ENCODE measurements around the gene SOAT1. TPM values are rescaled to one million over a fixed set of nuclear protein-coding genes. Genes with fewer than 3 reads are reported as not detected.

SOAT1 gene
- total and polyA plus RNA-seq, 12 donors: 36.9 to 803 (median 239) TPM

DNA sequence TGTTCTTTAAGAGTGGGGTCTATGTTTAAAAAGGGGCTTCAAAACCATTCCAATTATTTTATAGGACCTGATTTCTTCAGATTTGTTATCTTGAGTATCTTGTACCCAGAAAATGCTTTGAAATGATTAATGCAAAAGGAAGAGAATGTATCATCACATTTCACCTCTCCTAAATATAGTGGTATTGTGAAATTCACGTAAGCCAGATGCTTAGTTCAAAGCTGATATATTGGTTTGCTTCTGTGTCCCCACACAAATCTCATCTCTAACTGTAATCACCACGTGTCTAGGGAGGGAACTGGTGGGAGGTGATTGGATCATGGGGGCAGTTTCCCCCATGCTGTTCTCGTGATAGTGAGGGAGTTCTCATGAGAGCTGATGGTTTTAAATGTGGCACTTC, 8.5 kb downstream of the SOAT1 start:
- no peak for TF ChIP-seq POLR2A (IDR thresholded peaks at IDR 0.05)
- TF ChIP-seq, protein P1, sequence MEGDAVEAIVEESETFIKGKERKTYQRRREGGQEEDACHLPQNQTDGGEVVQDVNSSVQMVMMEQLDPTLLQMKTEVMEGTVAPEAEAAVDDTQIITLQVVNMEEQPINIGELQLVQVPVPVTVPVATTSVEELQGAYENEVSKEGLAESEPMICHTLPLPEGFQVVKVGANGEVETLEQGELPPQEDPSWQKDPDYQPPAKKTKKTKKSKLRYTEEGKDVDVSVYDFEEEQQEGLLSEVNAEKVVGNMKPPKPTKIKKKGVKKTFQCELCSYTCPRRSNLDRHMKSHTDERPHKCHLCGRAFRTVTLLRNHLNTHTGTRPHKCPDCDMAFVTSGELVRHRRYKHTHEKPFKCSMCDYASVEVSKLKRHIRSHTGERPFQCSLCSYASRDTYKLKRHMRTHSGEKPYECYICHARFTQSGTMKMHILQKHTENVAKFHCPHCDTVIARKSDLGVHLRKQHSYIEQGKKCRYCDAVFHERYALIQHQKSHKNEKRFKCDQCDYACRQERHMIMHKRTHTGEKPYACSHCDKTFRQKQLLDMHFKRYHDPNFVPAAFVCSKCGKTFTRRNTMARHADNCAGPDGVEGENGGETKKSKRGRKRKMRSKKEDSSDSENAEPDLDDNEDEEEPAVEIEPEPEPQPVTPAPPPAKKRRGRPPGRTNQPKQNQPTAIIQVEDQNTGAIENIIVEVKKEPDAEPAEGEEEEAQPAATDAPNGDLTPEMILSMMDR (IDR thresholded peaks at IDR 0.05): no peak
- H3K9me3 ChIP-seq (replicated peaks in 1 of 3): no peaks in the 10 kb centered on the region
- no peaks in the 10 kb centered on the region for H3K27me3 ChIP-seq
- H3K27ac ChIP-seq: peak overlapping the region in 4 of 5 donors; percentile 34 to 79 (median 62)
- H3K36me3 ChIP-seq (replicated peaks in 1 of 2): peaks cover 0 to 34% of the 10 kb centered on the region in 2 donors
- WGBS, 4 donors: 33 to 67% (median 45%) methylated on average over 3 of the region's 3 CpGs
- no peak for DNase-seq
- H3K4me3 ChIP-seq: peak overlapping the region in 1 of 4 donors; percentile 27
- peaks cover 44 to 67% of the 10 kb centered on the region in 2 donors for H3K4me1 ChIP-seq (replicated peaks in 1 of 2)
- intact Hi-C loops (cut with DNase I): no loop called here

DNA sequence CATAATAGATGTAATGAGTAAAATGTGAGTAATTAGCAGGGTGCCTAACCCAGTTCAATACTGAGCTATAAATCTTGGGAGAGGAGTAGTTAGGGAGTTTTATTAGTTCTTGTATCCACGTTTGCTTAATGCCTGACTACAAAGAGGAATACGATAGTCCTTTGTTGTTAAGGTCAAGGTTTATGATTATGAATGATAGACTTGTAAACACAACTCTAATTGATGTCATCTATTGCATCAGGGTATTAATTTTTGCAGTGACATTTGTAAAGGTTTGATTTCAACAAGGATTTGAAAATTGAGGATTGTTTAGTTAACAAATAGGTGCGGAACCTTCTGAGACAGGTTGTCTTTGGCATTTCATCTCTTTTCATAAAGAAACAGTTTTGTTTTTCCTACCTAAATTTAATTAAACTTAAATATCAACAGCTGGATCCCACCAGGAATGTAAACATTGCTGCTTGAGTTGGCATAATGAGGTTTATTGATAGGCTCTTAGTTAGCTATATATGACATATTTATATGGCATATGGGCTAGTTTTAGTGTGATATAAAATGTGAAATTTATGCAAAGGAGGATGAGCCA, 9.7 kb downstream of the SOAT1 start:
- Histone ChIP-seq H3K36me3 (replicated peaks in 1 of 2) (peaks cover 0 to 39% of the 10 kb centered on the region in 2 donors), H3K4me1 (replicated peaks in 1 of 2) (peaks cover 41 to 60% of the 10 kb centered on the region in 2 donors), H3K4me3 (peak overlapping the region in 1 of 4 donors; percentile 1), H3K27ac (peak overlapping the region; percentile 17 to 74 (median 51)), H3K27me3 (no peaks in the 10 kb centered on the region), H3K9me3 (replicated peaks in 1 of 3) (no peaks in the 10 kb centered on the region)
- intact Hi-C loops (cut with DNase I): no loop called here
- no peak for DNase-seq
- TF ChIP-seq POLR2A (IDR thresholded peaks at IDR 0.05): no peak
- TF ChIP-seq, protein P1 (IDR thresholded peaks at IDR 0.05): no peak
- 44 to 55% (median 50%) methylated on average over 3 of the region's 3 CpGs for WGBS, 4 donors

GRCh38 chr1:179305450-179305849, 11.9 kb downstream of the SOAT1 start:
- Histone ChIP-seq H3K9me3 (replicated peaks in 1 of 3) (no peaks in the 10 kb centered on the region), H3K27me3 (no peaks in the 10 kb centered on the region), H3K27ac (peak overlapping the region in 2 of 5 donors; percentile 44 to 74), H3K4me3 (no peak overlapping the region), H3K36me3 (replicated peaks in 1 of 2) (peaks cover 0 to 45% of the 10 kb centered on the region in 2 donors), H3K4me1 (replicated peaks in 1 of 2) (peaks cover 31 to 58% of the 10 kb centered on the region in 2 donors)
- intact Hi-C loops (cut with DNase I): no loop called here
- DNase-seq: no peak
- WGBS, 4 donors: 75 to 96% (median 78%) methylated on average over 1 of the region's 1 CpG
- TF ChIP-seq, protein P1 (IDR thresholded peaks at IDR 0.05): no peak
- no peak for TF ChIP-seq POLR2A (IDR thresholded peaks at IDR 0.05)

GRCh38 chr1:179310291-179310690, 16.7 kb downstream of the SOAT1 start:
- Histone ChIP-seq H3K4me1 (replicated peaks in 1 of 2) (peaks cover 11 to 42% of the 10 kb centered on the region in 2 donors), H3K9me3 (replicated peaks in 1 of 3) (no peaks in the 10 kb centered on the region), H3K4me3 (no peak overlapping the region), H3K27me3 (no peaks in the 10 kb centered on the region), H3K36me3 (replicated peaks in 1 of 2) (peaks cover 0 to 22% of the 10 kb centered on the region in 2 donors), H3K27ac (peak overlapping the region in 3 of 5 donors; percentile 51 to 78 (median 73))
- no peak for DNase-seq
- 43 to 61% (median 56%) methylated on average over 3 of the region's 3 CpGs for WGBS, 4 donors
- TF ChIP-seq POLR2A (IDR thresholded peaks at IDR 0.05): no peak
- TF ChIP-seq, protein P1 (IDR thresholded peaks at IDR 0.05): no peak
- intact Hi-C loops (cut with DNase I): no loop called here
